Stomach (tissue), 9 donors: ENCODE results near the gene WNT5B. TPM values are rescaled to one million over a fixed set of nuclear protein-coding genes. Genes with fewer than 3 reads are reported as not detected.
A peak's percentile ranks its signal among the peaks of the same experiment; 100 is the strongest.

Source experiments
- DNase-seq, 2 donors: peaks; one replicate each; pipeline versions ENCODE4 v3.0.0 to v3.0.0-alpha.2; 2013 to 2019
- H3K27ac ChIP-seq, 5 donors: fragments of 200-600 bp in 4 of 5; sonication (generic) in 4 of 5; one replicate each; pipeline ENCODE4 v1.5.1; 2013 to 2019; ENCODE audit warnings: mild to moderate bottlenecking in 1 of 5, moderate library complexity in 1 of 5
- H3K27me3 ChIP-seq, 3 donors: fragments of 200-600 bp; sonication (generic); one replicate each; pipeline ENCODE4 v1.5.1; 2017 to 2019; ENCODE audit warnings: mixed run types in 1 of 3
- H3K36me3 ChIP-seq, 4 donors: fragments of 200-600 bp; sonication (generic); 1 replicate in 3 of 4; 2 replicates in 1 of 4; pipeline ENCODE4 v1.5.1; 2016 to 2019
- H3K4me1 ChIP-seq, 4 donors: fragments of 200-600 bp; sonication (generic); one replicate each; pipeline ENCODE4 v1.5.1; 2016 to 2019
- H3K4me3 ChIP-seq, 4 donors: fragments of 200-600 bp; sonication (generic) in 3 of 4; one replicate each; pipeline ENCODE4 v1.5.1; 2016 to 2019; ENCODE audit warnings: mild to moderate bottlenecking in 1 of 4
- H3K9me3 ChIP-seq, 4 donors: fragments of 200-600 bp; sonication (generic); one replicate each; pipeline ENCODE4 v1.5.1; 2016 to 2019
- EP300 ChIP-seq: sonication (generic); formaldehyde crosslinking; IDR thresholded peaks from one replicate; pipeline ENCODE4 v1.6.1; 2017; ENCODE audit warnings: antibody characterized with exemption
- POLR2A ChIP-seq, 4 donors: fragments of 450-650 bp; IDR thresholded peaks; one replicate each; pipeline ENCODE4 v1.6.1; 2016; ENCODE audit warnings: antibody characterized with exemption in 4 of 4, control low read depth in 2 of 4, mild to moderate bottlenecking in 1 of 4, moderate library complexity in 1 of 4
- POLR2AphosphoS5 ChIP-seq, 3 donors: sonication (generic); formaldehyde crosslinking; IDR thresholded peaks; one replicate each; pipeline ENCODE4 v1.6.1; 2016; ENCODE audit warnings: antibody characterized with exemption in 3 of 3
- WGBS, 5 donors: extraction: QIAGEN DNeasy Blood & Tissue Kit in 3 of 5; methylation state at CpG; one replicate each; pipeline versions ENCODE4 v1.1.5 to v1.1.7; 2013 to 2018; 5-methylcytosine and 5-hydroxymethylcytosine counted together
- intact Hi-C: fragments of 100-400 bp; cut with DNase I; formaldehyde crosslinking; loops from one replicate; pipeline ENCODE4 v1.15.1; 2023; ENCODE audit warnings: low total_unique reads
- polyA plus RNA-seq, 3 donors: library from polyadenylated mRNA; stranded (reverse); fragments of 200-250 nt; gene quantifications; one replicate each; pipeline ENCODE4 v1.2.3, GENCODE V29; 2013
- total RNA-seq, 5 donors: library from RNA; depleted of rRNA; stranded (reverse); fragments of >200 nt; gene quantifications; one replicate each; pipeline versions ENCODE4 v1.1.0 to v1.2.3, GENCODE V29; 2014 to 2016
- TF ChIP-seq, protein P1 (sequence below), 7 experiments: fragments of 450-650 bp in 4 of 7; fragments of 200-600 bp in 3 of 7; sonication (generic) in 3 of 7; IDR thresholded peaks; one replicate each; pipeline ENCODE4 v1.5.1; 2016 to 2019; ENCODE audit warnings: antibody characterized with exemption in 7 of 7, control low read depth in 2 of 7, mild to moderate bottlenecking in 1 of 7
- donor health status: healthy with polysubstance abuse.
- donor health status: Bipolar disorder and iron deficiency.
- donor health status: healthy.

The WNT5B gene
- total and polyA plus RNA-seq, 8 donors: 0.45 to 22.3 (median 7.4) TPM

DNA sequence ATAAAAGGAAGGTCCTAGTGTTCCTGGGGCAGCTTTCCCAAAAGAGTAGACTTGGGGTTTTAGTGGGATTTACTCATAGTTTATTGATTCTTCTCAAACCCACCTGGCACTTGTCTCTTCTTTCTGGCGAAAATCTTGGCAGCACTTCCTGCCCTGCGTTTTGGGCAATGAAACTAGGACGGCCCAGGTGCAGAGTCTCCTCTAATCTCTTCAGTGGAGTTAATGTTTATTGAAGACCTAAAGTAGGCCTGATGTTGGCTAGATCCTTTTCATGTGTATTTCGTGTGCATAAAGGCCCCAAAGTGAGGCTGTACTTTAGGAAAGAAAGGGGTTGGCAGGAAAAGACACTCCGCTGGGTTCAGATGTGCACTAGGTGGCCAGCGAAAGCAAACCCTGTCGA, 5.1 kb downstream of the WNT5B start:
- no peaks in the 10 kb centered on the region for H3K9me3 ChIP-seq
- H3K27ac ChIP-seq: no peak overlapping the region
- H3K27me3 ChIP-seq: peaks cover 0 to 38% (median 15%) of the 10 kb centered on the region in 3 donors
- peaks cover 16 to 42% (median 32%) of the 10 kb centered on the region in 4 donors for H3K4me1 ChIP-seq
- peaks cover 0 to 4% (median 0%) of the 10 kb centered on the region in 4 donors for H3K36me3 ChIP-seq
- H3K4me3 ChIP-seq: no peak overlapping the region
- no peak for DNase-seq
- 50 to 57% (median 50%) methylated on average over 7 of the region's 7 CpGs for WGBS, 5 donors
- intact Hi-C loops: loop anchor here (10.0 kb wide), 1 partner anchor 301 kb away; no protein-coding TSS in a partner anchor
- TF ChIP-seq POLR2A (IDR thresholded peaks at IDR 0.05): no peak
- TF ChIP-seq, protein P1, sequence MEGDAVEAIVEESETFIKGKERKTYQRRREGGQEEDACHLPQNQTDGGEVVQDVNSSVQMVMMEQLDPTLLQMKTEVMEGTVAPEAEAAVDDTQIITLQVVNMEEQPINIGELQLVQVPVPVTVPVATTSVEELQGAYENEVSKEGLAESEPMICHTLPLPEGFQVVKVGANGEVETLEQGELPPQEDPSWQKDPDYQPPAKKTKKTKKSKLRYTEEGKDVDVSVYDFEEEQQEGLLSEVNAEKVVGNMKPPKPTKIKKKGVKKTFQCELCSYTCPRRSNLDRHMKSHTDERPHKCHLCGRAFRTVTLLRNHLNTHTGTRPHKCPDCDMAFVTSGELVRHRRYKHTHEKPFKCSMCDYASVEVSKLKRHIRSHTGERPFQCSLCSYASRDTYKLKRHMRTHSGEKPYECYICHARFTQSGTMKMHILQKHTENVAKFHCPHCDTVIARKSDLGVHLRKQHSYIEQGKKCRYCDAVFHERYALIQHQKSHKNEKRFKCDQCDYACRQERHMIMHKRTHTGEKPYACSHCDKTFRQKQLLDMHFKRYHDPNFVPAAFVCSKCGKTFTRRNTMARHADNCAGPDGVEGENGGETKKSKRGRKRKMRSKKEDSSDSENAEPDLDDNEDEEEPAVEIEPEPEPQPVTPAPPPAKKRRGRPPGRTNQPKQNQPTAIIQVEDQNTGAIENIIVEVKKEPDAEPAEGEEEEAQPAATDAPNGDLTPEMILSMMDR (IDR thresholded peaks at IDR 0.05): no peak
- no peak for TF ChIP-seq POLR2AphosphoS5 (IDR thresholded peaks at IDR 0.05)
- no peak for TF ChIP-seq EP300

DNA sequence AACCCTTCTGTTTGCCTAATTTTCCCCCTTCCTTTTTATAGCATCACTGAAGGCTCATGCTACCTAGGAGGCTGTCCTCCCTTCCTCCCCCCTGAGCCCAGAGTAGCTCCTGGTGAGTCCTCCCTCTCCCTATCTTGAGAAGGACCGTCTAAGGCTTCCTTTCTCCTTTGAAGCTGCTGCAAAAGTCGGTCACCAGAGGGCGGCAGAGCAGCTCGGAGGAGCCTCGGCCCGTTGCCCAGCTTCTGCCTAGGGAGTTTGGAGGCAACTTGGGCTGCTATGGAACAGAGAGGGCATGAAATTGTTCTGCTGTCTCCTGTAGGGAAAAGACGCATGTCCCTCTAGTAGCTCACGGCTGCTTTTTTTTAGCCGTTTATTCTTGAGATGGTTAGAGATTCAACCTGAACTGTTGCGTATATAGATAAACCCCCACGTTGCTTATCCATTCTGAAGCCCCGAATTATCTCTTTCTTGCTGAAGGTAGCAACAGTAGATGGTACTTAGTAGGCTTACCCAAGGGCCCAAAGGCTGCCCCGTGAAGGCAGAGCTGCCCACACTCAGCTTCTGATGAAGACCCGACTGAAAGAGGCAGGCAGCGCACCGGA, 5.7 kb downstream of the WNT5B start:
- H3K9me3 ChIP-seq: no peaks in the 10 kb centered on the region
- H3K4me1 ChIP-seq: peaks cover 11 to 37% (median 27%) of the 10 kb centered on the region in 4 donors
- H3K4me3 ChIP-seq: no peak overlapping the region
- peaks cover 0 to 33% (median 15%) of the 10 kb centered on the region in 3 donors for H3K27me3 ChIP-seq
- no peak overlapping the region for H3K27ac ChIP-seq
- 34 to 58% (median 41%) methylated on average over 10 to 16 of the region's 16 CpGs for WGBS, 5 donors
- H3K36me3 ChIP-seq: peaks cover 0 to 4% (median under 1%) of the 10 kb centered on the region in 4 donors
- TF ChIP-seq, protein P1 (IDR thresholded peaks at IDR 0.05): peak in 5 of 7 experiments; percentile 44 to 73 (median 70)
- peak in 1 of 3 donors; percentile 36 for TF ChIP-seq POLR2AphosphoS5 (IDR thresholded peaks at IDR 0.05)
- TF ChIP-seq EP300: no peak
- TF ChIP-seq POLR2A (IDR thresholded peaks at IDR 0.05): no peak
- intact Hi-C loops: loop anchor here (10.0 kb wide), 1 partner anchor 300 kb away; no protein-coding TSS in a partner anchor
- DNase-seq: peak; percentile 86 to 92

DNA sequence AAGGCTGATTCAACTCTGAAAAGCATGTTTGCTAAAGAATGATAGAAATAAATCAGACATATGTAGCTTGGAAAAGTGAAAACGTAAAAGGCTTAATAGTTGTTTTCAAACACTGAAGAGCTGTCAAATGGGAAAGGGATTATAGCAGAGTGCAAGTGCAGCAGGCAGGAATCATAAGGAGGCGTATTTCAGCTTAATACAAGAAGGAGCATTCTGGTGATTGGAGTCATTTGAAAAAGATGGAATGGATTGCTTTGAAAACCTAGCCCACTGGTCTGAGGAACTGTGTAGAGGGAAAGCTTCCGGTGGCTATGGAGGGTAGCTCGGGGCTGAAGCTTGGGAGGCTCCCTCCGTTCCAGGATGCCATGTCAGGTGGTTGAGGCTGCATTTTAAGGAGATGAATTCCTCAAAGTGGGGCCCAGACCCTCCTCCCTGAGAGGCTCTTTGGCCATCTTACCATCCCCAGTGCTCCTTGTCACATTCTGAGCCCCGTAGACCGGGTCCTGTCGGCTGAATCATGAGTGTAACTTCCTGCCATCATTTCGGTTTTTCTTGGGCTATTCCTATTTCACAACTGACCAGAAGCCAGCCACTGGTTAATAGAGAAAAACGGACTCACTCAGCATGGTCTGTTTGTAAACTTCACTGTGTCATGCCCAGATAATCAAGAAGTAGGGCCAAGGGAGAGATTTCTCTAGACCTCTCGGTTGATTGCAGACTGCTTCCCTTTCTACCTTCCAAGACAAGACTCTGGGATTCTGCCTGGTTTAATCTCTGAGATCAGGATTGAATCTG, 6.5 kb downstream of the WNT5B start:
- no peak overlapping the region for H3K27ac ChIP-seq
- H3K9me3 ChIP-seq: no peaks in the 10 kb centered on the region
- 79 to 88% (median 85%) methylated on average over 11 of the region's 11 CpGs for WGBS, 5 donors
- peaks cover 0 to 25% (median 7%) of the 10 kb centered on the region in 3 donors for H3K27me3 ChIP-seq
- H3K4me1 ChIP-seq: peaks cover 3 to 29% (median 18%) of the 10 kb centered on the region in 4 donors
- no peak overlapping the region for H3K4me3 ChIP-seq
- peaks cover 0 to 6% (median 2%) of the 10 kb centered on the region in 4 donors for H3K36me3 ChIP-seq
- no peak for DNase-seq
- intact Hi-C loops: loop anchor here (10.0 kb wide), 1 partner anchor 299 kb away; no protein-coding TSS in a partner anchor
- TF ChIP-seq POLR2AphosphoS5 (IDR thresholded peaks at IDR 0.05) (no peak), POLR2A (IDR thresholded peaks at IDR 0.05) (no peak), EP300 (no peak)
- TF ChIP-seq, protein P1 (IDR thresholded peaks at IDR 0.05): no peak

DNA sequence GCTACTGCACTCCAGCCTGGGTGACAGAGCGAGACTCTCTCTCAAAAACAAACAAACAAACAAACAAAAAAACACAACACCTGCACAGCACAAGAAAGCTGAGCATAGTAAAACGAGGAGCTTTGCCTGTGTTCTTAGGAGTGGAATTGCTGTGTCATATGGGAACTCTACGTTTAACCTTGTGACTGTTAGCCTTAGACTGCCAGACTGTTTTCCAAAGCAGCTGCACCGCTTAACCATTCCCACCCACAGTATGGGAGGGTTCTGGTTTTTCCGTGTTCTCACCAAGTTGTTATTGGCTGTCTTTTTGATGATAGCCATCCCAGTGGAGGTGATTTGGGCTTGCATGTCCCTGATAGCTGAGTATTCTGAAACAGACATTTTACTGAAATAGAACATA, 9.2 kb downstream of the WNT5B start:
- H3K4me3 ChIP-seq: no peak overlapping the region
- intact Hi-C loops: loop anchor here (10.0 kb wide), 1 partner anchor 297 kb away; no protein-coding TSS in a partner anchor
- H3K36me3 ChIP-seq: peaks cover 0 to 6% (median 0%) of the 10 kb centered on the region in 4 donors
- H3K27me3 ChIP-seq: no peaks in the 10 kb centered on the region
- peaks cover 0 to 19% (median 11%) of the 10 kb centered on the region in 4 donors for H3K4me1 ChIP-seq
- TF ChIP-seq EP300: no peak
- no peak for TF ChIP-seq POLR2A (IDR thresholded peaks at IDR 0.05)
- TF ChIP-seq, protein P1 (IDR thresholded peaks at IDR 0.05): no peak
- no peak for TF ChIP-seq POLR2AphosphoS5 (IDR thresholded peaks at IDR 0.05)
- H3K9me3 ChIP-seq: no peaks in the 10 kb centered on the region
- DNase-seq: no peak
- WGBS, 5 donors: 77 to 85% (median 78%) methylated on average over 5 of the region's 5 CpGs
- H3K27ac ChIP-seq: no peak overlapping the region
